ENCODE data around the gene NDUFS3. TPM values are rescaled to one million over a fixed set of nuclear protein-coding genes. Genes with fewer than 3 reads are reported as not detected.

NDUFS3 gene
- total and polyA plus RNA-seq, 2 experiments from 2014 or later = 108 to 168 TPM

GRCh38 chr11:47552566-47553405, 26.1 kb upstream of the NDUFS3 start, which contains the start of gene CELF1 (continued):
- TF ChIP-seq CTCF (conservative IDR thresholded peaks at IDR 0.05; ENCODE audit: low read depth in 2 of 2) = peak; percentile 67 to 71
- TF ChIP-seq NANOG (IDR thresholded peaks at IDR 0.05; ENCODE audit: borderline replicate concordance) = no peak
- TF ChIP-seq EZH2 (IDR thresholded peaks at IDR 0.05; ENCODE audit: low read depth, unreplicated experiment) = no peak
- no peak for TF ChIP-seq STAT1 (IDR thresholded peaks at IDR 0.05; ENCODE audit: unreplicated experiment)
- TF ChIP-seq POLR2AphosphoS5 (IDR thresholded peaks at IDR 0.05; ENCODE audit: low read depth) = peak; percentile 86

GRCh38 chr11:47553406-47553743, 25.5 kb upstream of the NDUFS3 start:
- Histone ChIP-seq H4K20me1 (replicated peaks; ENCODE audit: insufficient read depth) (peaks cover 31% of the 10 kb centered on the region), H3K4me2 (peak overlapping the region; percentile 86), H2AFZ (peak overlapping the region; percentile 92), H3F3A (replicated peaks; ENCODE audit: low read depth) (0 out of 2 replicates have a peak, but pooled peaks cover 3% of the 10 kb centered on the region), H3K36me3 (ENCODE audit: insufficient read depth) (no peaks in the 10 kb centered on the region), H3K79me2 (replicated peaks; ENCODE audit: insufficient read depth) (peaks cover 44% of the 10 kb centered on the region), H3K27ac (ENCODE audit: low read depth) (peak overlapping the region; percentile 79; the same call in 1 of the 2 replicates), H3K4me3 (peak overlapping the region; percentile 99), H3K27me3 (ENCODE audit: insufficient read depth) (no peaks in the 10 kb centered on the region), H3K9me2 (ENCODE audit: insufficient read depth) (no peaks in the 10 kb centered on the region), H3K4me1 (ENCODE audit: insufficient read depth) (peaks cover 21% of the 10 kb centered on the region)
- Mint-ChIP-seq H3K4me3 (peak overlapping the region; percentile 80), H3K36me3 (ENCODE audit: low read depth) (peaks cover 22% of the 10 kb centered on the region), H3K9me3 (no peaks in the 10 kb centered on the region), H3K27ac (peak overlapping the region; percentile 95), H3K27me3 (ENCODE audit: insufficient read depth, low read depth, poor library complexity) (peaks cover 7% of the 10 kb centered on the region), H3K4me1 (peaks cover 29% of the 10 kb centered on the region)
- ATAC-seq (peak; percentile 49), DNase-seq (ENCODE audit: low spot score) (no peak)
- TF ChIP-seq STAT1 (IDR thresholded peaks at IDR 0.05; ENCODE audit: unreplicated experiment) = no peak
- TF ChIP-seq ZNF331 (CRISPR knock-in tag; IDR thresholded peaks at IDR 0.05; ENCODE audit: low read depth) = no peak
- TF ChIP-seq EZH2 (IDR thresholded peaks at IDR 0.05; ENCODE audit: low read depth, unreplicated experiment) = no peak
- TF ChIP-seq EZH2phosphoT487 (IDR thresholded peaks at IDR 0.05; ENCODE audit: unreplicated experiment) = no peak
- TF ChIP-seq ETS1 (IDR thresholded peaks at IDR 0.05) = no peak
- TF ChIP-seq POLR2AphosphoS5 (IDR thresholded peaks at IDR 0.05; ENCODE audit: low read depth) = no peak
- TF ChIP-seq JUNB (IDR thresholded peaks at IDR 0.05; ENCODE audit: unreplicated experiment) = no peak
- TF ChIP-seq ZNF462 (CRISPR knock-in tag; IDR thresholded peaks at IDR 0.05) = no peak
- no peak for TF ChIP-seq REST (IDR thresholded peaks at IDR 0.05; ENCODE audit: unreplicated experiment)

All from GM23338 (cell line).